Measurements from ENCODE around the gene CWC15.
"Not testable (repeated sequence)": the region's sequence is repeated elsewhere in the genome, so short reads cannot be mapped to it uniquely, and the experiment has no call there.

GRCh38 chr11:95021468-95021867, 48.1 kb upstream of the CWC15 start:
- not testable (repeated sequence) for TF ChIP-seq NFE2L2 (IDR thresholded peaks at IDR 0.05; ENCODE audit: low read length); ETV6 (CRISPR knock-in tag; conservative IDR thresholded peaks at IDR 0.05); BCLAF1 (IDR thresholded peaks at IDR 0.05); SETDB1 (CRISPR knock-in tag; IDR thresholded peaks at IDR 0.05; ENCODE audit: borderline replicate concordance); TFDP2 (CRISPR knock-in tag; IDR thresholded peaks at IDR 0.05); CTCF (CRISPR knock-in tag; IDR thresholded peaks at IDR 0.05); ZHX1 (CRISPR knock-in tag; IDR thresholded peaks at IDR 0.05; ENCODE audit: low read depth); POLR2A (IDR thresholded peaks at IDR 0.05; ENCODE audit: insufficient read depth in 1 of 2, low read depth in 2 of 2, low read length in 2 of 2); GATA4 (IDR thresholded peaks at IDR 0.05; ENCODE audit: borderline replicate concordance, low read depth)
